Activated B cell treated with CpG ODN at 0.5 μM for 24 hours (primary cell): Measurements from ENCODE around the gene DNAAF6. TPM values are rescaled to one million over a fixed set of nuclear protein-coding genes. Genes with fewer than 3 reads are reported as not detected.

ENCODE experiments used
- ATAC-seq: fragments of 200-7000 bp; cut with Tn5 transposase; one replicate; pipeline ENCODE4 v1.10.0; 2021; ENCODE audit warnings: low read depth, mild to moderate bottlenecking, moderate library complexity
- CTCF ChIA-PET: fragments of 350-600 bp; sonication (Branson Sonifier 250); formaldehyde crosslinking; loops from one replicate; lab custom pipeline; 2021; ENCODE audit warnings: antibody characterized with exemption; lab: Charles Lee
- POLR2A ChIA-PET: fragments of 350-600 bp; sonication (Branson Sonifier 250); formaldehyde crosslinking; loops from one replicate; lab custom pipeline; 2021; ENCODE audit warnings: antibody characterized with exemption; lab: Charles Lee
- DNase-seq: peaks from one replicate; pipeline ENCODE4 v3.0.0; 2022
- H3K27ac Mint-ChIP-seq: one replicate; pipeline ENCODE4 v1.8.0; 2020; ENCODE audit warnings: mixed read lengths
- H3K27me3 Mint-ChIP-seq: one replicate; pipeline ENCODE4 v1.8.0; 2021; ENCODE audit warnings: mixed read lengths
- H3K36me3 Mint-ChIP-seq: one replicate; pipeline ENCODE4 v1.8.0; 2021; ENCODE audit warnings: low read depth, mixed read lengths
- H3K4me1 Mint-ChIP-seq: one replicate; pipeline ENCODE4 v1.8.0; 2021; ENCODE audit warnings: mixed read lengths
- H3K4me3 Mint-ChIP-seq: one replicate; pipeline ENCODE4 v1.8.0; 2020; ENCODE audit warnings: mild to moderate bottlenecking, mixed read lengths
- H3K9me3 Mint-ChIP-seq: one replicate; pipeline ENCODE4 v1.8.0; 2020; ENCODE audit warnings: mixed read lengths
- intact Hi-C: fragments of 100-400 bp; cut with micrococcal nuclease; formaldehyde crosslinking; loops from one replicate; pipeline ENCODE4 v1.15.1; 2024
- total RNA-seq: library from RNA; stranded (reverse); gene quantifications from 2 replicates; pipeline ENCODE4 v1.2.3, GENCODE V29; 2022
- TF ChIP-seq, protein P1 (sequence below): fragments of 200-600 bp; IDR thresholded peaks from one replicate; pipeline ENCODE4 v1.8.0; 2022; ENCODE audit warnings: antibody characterized with exemption, mild to moderate bottlenecking

DNAAF6 gene
- total RNA-seq, 1 donor from 2014 or later: not detected

GRCh38 chrX:107290019-107290418 lies 83.6 kb downstream of the DNAAF6 start:
- Mint-ChIP-seq H3K4me3 (no peak overlapping the region), H3K4me1 (no peaks in the 10 kb centered on the region), H3K9me3 (no peaks in the 10 kb centered on the region), H3K27me3 (peaks cover 2% of the 10 kb centered on the region), H3K36me3 (no peaks in the 10 kb centered on the region), H3K27ac (no peak overlapping the region)
- TF ChIP-seq, protein P1, sequence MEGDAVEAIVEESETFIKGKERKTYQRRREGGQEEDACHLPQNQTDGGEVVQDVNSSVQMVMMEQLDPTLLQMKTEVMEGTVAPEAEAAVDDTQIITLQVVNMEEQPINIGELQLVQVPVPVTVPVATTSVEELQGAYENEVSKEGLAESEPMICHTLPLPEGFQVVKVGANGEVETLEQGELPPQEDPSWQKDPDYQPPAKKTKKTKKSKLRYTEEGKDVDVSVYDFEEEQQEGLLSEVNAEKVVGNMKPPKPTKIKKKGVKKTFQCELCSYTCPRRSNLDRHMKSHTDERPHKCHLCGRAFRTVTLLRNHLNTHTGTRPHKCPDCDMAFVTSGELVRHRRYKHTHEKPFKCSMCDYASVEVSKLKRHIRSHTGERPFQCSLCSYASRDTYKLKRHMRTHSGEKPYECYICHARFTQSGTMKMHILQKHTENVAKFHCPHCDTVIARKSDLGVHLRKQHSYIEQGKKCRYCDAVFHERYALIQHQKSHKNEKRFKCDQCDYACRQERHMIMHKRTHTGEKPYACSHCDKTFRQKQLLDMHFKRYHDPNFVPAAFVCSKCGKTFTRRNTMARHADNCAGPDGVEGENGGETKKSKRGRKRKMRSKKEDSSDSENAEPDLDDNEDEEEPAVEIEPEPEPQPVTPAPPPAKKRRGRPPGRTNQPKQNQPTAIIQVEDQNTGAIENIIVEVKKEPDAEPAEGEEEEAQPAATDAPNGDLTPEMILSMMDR: no peak
- ChIA-PET POLR2A (no interaction called here), CTCF (no interaction called here)
- intact Hi-C loops: no loop called here
- DNase-seq: no peak
- ATAC-seq: no peak

DNA sequence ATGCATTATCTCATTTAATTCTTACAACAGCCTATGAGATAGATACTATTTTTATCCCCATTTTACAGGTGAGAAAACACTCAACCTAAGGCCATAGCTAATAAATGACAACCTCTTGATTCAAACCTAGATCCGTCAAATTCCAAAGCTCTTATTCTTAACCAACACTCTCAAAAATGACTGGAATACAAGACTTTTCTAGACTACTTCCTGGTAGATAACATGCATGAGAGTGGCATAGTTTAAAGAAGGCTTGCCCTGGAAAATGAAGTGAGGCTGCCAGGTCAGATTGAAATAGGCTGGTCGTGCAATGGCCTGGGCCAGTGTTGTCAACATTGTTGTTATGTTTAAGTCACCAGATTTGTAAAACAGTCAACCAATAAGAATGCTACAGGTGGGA lies 86.6 kb downstream of the DNAAF6 start:
- Mint-ChIP-seq H3K27me3 (peaks cover 2% of the 10 kb centered on the region), H3K4me3 (no peak overlapping the region), H3K4me1 (no peaks in the 10 kb centered on the region), H3K36me3 (no peaks in the 10 kb centered on the region), H3K9me3 (no peaks in the 10 kb centered on the region), H3K27ac (no peak overlapping the region)
- POLR2A ChIA-PET: no interaction called here
- CTCF ChIA-PET: no interaction called here
- DNase-seq (no peak), ATAC-seq (no peak)
- TF ChIP-seq, protein P1: no peak
- intact Hi-C loops: no loop called here

Other genes with a start within 250 kb of the DNAAF6 start
- gene MORC4, start 206.4 kb upstream of the DNAAF6 start, total RNA-seq: 3.7 and 4.1 TPM in 2 replicates
- 16.5 and 18.5 TPM in 2 replicates for gene RBM41, start 87.8 kb upstream of the DNAAF6 start, total RNA-seq
- 1.1 and 1.4 TPM in 2 replicates for gene NUP62CL, start 178 bp upstream of the DNAAF6 start, total RNA-seq
- gene FRMPD3, start 243.0 kb downstream of the DNAAF6 start, total RNA-seq: 0.22 and 0.24 TPM in 2 replicates